Lower leg skin (tissue), 3 donors: ENCODE measurements around the gene TRDN.

Experiments used
- POLR2A ChIP-seq, 2 donors: fragments of 450-650 bp; IDR thresholded peaks; one replicate each; pipeline ENCODE4 v1.6.1; 2016 to 2017; ENCODE audit warnings: antibody characterized with exemption in 2 of 2, mild to moderate bottlenecking in 1 of 2, moderate library complexity in 1 of 2
- TF ChIP-seq, protein P1 (sequence below), 3 donors: fragments of 450-650 bp; IDR thresholded peaks; one replicate each; pipeline ENCODE4 v1.5.1; 2016; ENCODE audit warnings: antibody characterized with exemption in 3 of 3, mild to moderate bottlenecking in 3 of 3, moderate library complexity in 2 of 3

DNA sequence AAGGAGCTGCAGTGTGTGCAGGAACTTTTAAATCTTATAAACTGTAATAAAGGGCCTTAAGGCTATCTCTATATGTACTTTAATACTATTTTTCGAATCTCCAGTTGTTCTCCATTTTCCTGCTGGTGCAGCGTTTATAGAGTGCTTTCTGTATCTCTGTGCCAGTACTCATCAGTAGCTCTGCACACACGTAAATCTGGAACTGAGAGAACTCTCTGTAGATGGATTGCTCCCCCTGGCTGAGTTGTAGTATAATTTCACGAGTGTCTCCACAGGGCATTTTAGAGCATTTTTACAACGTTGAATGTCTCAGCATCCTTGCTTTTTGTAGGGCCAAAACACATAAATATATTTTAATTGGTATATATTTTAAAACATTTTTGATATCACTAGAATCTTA is 256.5 kb downstream of the TRDN start:
- TF ChIP-seq, protein P1, sequence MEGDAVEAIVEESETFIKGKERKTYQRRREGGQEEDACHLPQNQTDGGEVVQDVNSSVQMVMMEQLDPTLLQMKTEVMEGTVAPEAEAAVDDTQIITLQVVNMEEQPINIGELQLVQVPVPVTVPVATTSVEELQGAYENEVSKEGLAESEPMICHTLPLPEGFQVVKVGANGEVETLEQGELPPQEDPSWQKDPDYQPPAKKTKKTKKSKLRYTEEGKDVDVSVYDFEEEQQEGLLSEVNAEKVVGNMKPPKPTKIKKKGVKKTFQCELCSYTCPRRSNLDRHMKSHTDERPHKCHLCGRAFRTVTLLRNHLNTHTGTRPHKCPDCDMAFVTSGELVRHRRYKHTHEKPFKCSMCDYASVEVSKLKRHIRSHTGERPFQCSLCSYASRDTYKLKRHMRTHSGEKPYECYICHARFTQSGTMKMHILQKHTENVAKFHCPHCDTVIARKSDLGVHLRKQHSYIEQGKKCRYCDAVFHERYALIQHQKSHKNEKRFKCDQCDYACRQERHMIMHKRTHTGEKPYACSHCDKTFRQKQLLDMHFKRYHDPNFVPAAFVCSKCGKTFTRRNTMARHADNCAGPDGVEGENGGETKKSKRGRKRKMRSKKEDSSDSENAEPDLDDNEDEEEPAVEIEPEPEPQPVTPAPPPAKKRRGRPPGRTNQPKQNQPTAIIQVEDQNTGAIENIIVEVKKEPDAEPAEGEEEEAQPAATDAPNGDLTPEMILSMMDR (IDR thresholded peaks at IDR 0.05) = no peak
- no peak for TF ChIP-seq POLR2A (IDR thresholded peaks at IDR 0.05)
